ENCODE data around the gene POLN. TPM values are rescaled to one million over a fixed set of nuclear protein-coding genes. Genes with fewer than 3 reads are reported as not detected.

POLN gene
- total RNA-seq, 1 experiment from 2014 or later = 1.3 TPM

DNA sequence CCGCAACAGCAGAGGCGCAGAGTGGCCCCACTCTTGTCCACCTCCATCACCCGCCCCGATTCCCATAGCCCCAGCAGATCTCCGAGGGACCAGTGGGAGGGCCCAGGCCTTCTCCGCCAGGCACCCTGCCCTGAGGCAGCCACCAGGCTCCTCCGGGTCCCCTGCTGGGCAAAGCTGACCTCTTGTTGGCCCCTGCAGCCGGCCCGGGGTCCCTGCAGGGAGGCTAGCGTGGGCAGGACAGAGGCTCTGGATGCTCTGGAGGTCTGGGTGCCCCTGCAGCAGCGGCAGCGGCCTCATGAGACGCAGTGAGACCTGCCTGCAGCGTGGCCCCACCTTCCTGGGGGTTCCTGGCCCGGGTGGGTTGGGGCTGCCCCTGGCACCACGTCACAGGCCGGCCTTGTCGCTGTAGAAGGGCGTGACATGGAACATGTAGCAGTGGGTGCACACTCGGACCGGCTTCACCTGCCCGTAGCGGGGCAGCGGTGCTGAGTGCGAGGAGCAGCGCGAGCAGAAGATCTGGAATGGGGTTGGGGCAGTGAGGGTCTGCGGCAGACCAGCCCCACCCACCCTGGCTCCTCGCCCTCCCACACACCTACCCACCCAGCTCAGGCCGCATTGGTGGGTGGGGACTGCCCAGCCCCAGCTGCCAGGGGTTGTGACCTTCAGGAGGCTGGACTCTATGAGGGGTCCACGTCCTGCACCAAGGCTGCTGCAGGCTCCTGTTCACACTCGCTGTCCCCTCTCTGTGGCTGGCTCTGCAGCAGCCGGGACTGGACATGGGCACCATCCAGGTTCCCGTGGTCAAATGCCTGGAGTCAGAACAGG is 28.6 kb upstream of the POLN start:
- no peak overlapping the region for H3K27ac ChIP-seq
- TF ChIP-seq, protein P1, sequence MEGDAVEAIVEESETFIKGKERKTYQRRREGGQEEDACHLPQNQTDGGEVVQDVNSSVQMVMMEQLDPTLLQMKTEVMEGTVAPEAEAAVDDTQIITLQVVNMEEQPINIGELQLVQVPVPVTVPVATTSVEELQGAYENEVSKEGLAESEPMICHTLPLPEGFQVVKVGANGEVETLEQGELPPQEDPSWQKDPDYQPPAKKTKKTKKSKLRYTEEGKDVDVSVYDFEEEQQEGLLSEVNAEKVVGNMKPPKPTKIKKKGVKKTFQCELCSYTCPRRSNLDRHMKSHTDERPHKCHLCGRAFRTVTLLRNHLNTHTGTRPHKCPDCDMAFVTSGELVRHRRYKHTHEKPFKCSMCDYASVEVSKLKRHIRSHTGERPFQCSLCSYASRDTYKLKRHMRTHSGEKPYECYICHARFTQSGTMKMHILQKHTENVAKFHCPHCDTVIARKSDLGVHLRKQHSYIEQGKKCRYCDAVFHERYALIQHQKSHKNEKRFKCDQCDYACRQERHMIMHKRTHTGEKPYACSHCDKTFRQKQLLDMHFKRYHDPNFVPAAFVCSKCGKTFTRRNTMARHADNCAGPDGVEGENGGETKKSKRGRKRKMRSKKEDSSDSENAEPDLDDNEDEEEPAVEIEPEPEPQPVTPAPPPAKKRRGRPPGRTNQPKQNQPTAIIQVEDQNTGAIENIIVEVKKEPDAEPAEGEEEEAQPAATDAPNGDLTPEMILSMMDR (conservative IDR thresholded peaks at IDR 0.05) = no peak
- no peak for TF ChIP-seq EZH2 (IDR thresholded peaks at IDR 0.05; ENCODE audit: low read depth)
- H2AFZ ChIP-seq = no peak overlapping the region
- no peaks in the 10 kb centered on the region for H3K9me2 ChIP-seq (ENCODE audit: insufficient read depth)
- H3K27me3 ChIP-seq (ENCODE audit: insufficient read depth, low read depth) = peaks cover 50% of the 10 kb centered on the region
- no peaks in the 10 kb centered on the region for H4K20me1 ChIP-seq (ENCODE audit: insufficient read depth)
- POLR2A ChIA-PET (ENCODE audit: unreplicated experiment) = no interaction called here
- no peak overlapping the region for H3K4me2 ChIP-seq
- DNase-seq = no peak
- H3K36me3 ChIP-seq (ENCODE audit: low read depth) = no peaks in the 10 kb centered on the region
- CTCF ChIA-PET = no interaction called here
- intact Hi-C loops (cut with micrococcal nuclease; ENCODE audit: unreplicated experiment) = no loop called here
- BruUV-seq (replicated peaks) = no TSS peak
- H3K79me2 ChIP-seq (ENCODE audit: low read depth) = no peaks in the 10 kb centered on the region
- H3F3A ChIP-seq (ENCODE audit: insufficient read depth, low read depth) = no peaks in the 10 kb centered on the region
- no peak overlapping the region for H3K4me3 ChIP-seq
- no peaks in the 10 kb centered on the region for H3K9me3 ChIP-seq (ENCODE audit: insufficient read depth, low read depth)
- no peaks in the 10 kb centered on the region for H3K4me1 ChIP-seq (replicated peaks; ENCODE audit: insufficient read depth)

DNA sequence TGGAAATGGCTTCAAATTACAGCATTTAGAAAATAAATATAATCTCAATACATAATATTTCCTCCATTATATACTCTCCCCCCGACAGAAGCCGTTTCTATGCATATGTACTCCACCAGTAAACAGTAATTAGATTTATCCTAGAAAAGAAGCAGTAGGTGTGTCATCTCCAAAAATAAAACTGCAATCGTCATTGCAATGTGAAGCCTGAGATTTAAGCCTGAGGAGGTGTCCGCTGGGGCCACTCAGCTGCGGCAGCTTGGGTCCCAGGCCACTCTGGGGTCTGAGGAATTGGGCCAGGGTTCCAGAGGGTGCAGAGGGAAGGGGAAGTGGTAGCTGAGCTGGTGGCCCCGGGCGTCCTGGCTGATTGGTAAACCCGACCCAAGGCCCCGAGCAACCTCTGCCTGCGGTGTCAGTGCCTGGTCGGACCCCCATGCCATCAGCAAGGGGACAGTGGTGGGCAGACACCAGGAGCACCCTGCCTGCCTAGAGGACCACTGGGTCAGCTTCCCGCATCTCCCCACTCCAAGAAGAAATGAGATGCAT is 27.8 kb upstream of the POLN start:
- no peak for DNase-seq
- H2AFZ ChIP-seq = no peak overlapping the region
- H3K4me3 ChIP-seq = no peak overlapping the region
- BruUV-seq (replicated peaks) = no TSS peak
- H3K9me3 ChIP-seq (ENCODE audit: insufficient read depth, low read depth) = no peaks in the 10 kb centered on the region
- H4K20me1 ChIP-seq (ENCODE audit: insufficient read depth) = no peaks in the 10 kb centered on the region
- H3K4me1 ChIP-seq (replicated peaks; ENCODE audit: insufficient read depth) = no peaks in the 10 kb centered on the region
- TF ChIP-seq, protein P1 (conservative IDR thresholded peaks at IDR 0.05) = no peak
- TF ChIP-seq EZH2 (IDR thresholded peaks at IDR 0.05; ENCODE audit: low read depth) = no peak
- peaks cover 50% of the 10 kb centered on the region for H3K27me3 ChIP-seq (ENCODE audit: insufficient read depth, low read depth)
- CTCF ChIA-PET = no interaction called here
- no peaks in the 10 kb centered on the region for H3K36me3 ChIP-seq (ENCODE audit: low read depth)
- no peak overlapping the region for H3K4me2 ChIP-seq
- H3K79me2 ChIP-seq (ENCODE audit: low read depth) = no peaks in the 10 kb centered on the region
- H3F3A ChIP-seq (ENCODE audit: insufficient read depth, low read depth) = no peaks in the 10 kb centered on the region
- H3K27ac ChIP-seq = no peak overlapping the region
- no peaks in the 10 kb centered on the region for H3K9me2 ChIP-seq (ENCODE audit: insufficient read depth)
- intact Hi-C loops (cut with micrococcal nuclease; ENCODE audit: unreplicated experiment) = no loop called here
- POLR2A ChIA-PET (ENCODE audit: unreplicated experiment) = no interaction called here

DNA sequence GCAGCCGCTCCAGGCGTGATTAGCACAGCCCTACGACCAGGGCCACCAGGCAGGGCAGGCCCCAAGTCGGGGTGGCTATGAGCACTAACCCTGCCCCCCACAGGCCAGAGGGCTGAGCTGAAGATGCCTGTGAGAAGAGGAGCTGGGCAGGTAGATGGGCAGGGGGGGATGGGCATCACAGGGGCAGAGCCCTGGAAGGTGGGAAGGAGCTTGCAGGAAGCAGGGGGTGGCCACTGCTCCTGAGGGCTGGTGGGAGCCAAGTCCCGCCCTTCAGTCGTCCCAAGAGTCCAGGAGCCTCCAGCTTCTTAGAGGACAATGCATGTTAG is 27.2 kb upstream of the POLN start:
- Histone ChIP-seq H3K9me2 (ENCODE audit: insufficient read depth) (no peaks in the 10 kb centered on the region), H3K9me3 (ENCODE audit: insufficient read depth, low read depth) (no peaks in the 10 kb centered on the region), H3K4me3 (no peak overlapping the region), H3K79me2 (ENCODE audit: low read depth) (no peaks in the 10 kb centered on the region), H3K4me1 (replicated peaks; ENCODE audit: insufficient read depth) (no peaks in the 10 kb centered on the region), H4K20me1 (ENCODE audit: insufficient read depth) (no peaks in the 10 kb centered on the region), H3K4me2 (no peak overlapping the region), H3K27me3 (ENCODE audit: insufficient read depth, low read depth) (peaks cover 50% of the 10 kb centered on the region), H3F3A (ENCODE audit: insufficient read depth, low read depth) (no peaks in the 10 kb centered on the region), H3K27ac (no peak overlapping the region), H3K36me3 (ENCODE audit: low read depth) (no peaks in the 10 kb centered on the region), H2AFZ (no peak overlapping the region)
- POLR2A ChIA-PET (ENCODE audit: unreplicated experiment) = no interaction called here
- BruUV-seq (replicated peaks) = no TSS peak
- CTCF ChIA-PET = no interaction called here
- TF ChIP-seq EZH2 (IDR thresholded peaks at IDR 0.05; ENCODE audit: low read depth) = no peak
- TF ChIP-seq, protein P1 (conservative IDR thresholded peaks at IDR 0.05) = no peak
- intact Hi-C loops (cut with micrococcal nuclease; ENCODE audit: unreplicated experiment) = no loop called here
- DNase-seq = no peak

All from PC-9 (cell line).